ENCODE results near the gene ZNF169. TPM values are rescaled to one million over a fixed set of nuclear protein-coding genes. Genes with fewer than 3 reads are reported as not detected.
"Not testable (repeated sequence)": the region's sequence is repeated elsewhere in the genome, so short reads cannot be mapped to it uniquely, and the experiment has no call there.

The ZNF169 gene
- polyA plus RNA-seq (2012; ENCODE audit: low read depth, missing spikeins), result 3.1 TPM

DNA sequence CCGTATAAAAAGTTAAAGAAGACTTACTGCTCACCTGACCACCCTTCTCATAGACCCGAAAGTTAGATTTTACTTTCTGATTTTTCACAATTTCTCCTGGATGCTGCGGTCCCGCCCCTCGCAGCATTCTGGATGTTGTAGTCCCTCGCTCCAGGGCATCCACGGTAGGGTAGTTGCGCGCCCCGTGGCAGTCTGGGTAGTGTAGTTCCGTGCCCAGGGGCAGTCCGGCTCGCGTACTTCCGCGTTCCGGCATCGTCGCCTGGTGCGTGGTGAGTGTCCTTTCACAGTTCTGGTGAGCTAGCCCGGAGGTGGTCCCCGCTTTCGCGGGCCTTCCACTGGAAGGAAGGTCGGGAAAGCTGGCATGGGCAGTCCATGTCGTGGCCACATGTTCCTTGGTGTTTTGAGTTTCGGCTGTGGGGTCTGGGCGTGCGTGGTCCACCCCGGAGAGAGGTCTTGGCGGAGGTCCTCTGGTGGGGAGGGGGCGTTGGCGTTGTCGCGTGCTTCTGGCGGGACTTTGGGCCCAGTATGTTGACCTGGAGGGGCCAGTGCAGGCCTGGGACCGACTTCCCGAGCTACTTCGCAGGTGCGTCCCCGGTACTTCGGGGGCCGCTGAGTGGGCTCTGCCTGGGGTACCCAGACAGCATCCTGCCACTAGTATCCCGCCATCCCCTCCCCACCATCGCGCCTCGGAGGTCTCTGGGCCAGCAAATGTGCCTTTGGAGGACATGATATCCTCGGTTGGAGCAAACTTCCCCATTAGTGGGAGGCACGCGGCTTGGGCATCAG lies at the start of gene ZNF169:
Gene ZNF169 (plus strand): TSS at position 222 of the 786 bp plus-strand sequence. CDS start 19,515 bp downstream, outside the sequence.
- DNase-seq (ENCODE audit: insufficient read length, low spot score), result peak; percentile 95
- FAIRE-seq, result peak; percentile 100
- TF ChIP-seq POU2F2 (IDR thresholded peaks at IDR 0.05; ENCODE audit: low read depth, low read length) (0 out of 2 replicates have a peak, but pooled peaks have one; percentile 7), PAX5 (IDR thresholded peaks at IDR 0.05; ENCODE audit: insufficient read depth, low read length, severe bottlenecking) (no peak), POLR2A (IDR thresholded peaks at IDR 0.05; ENCODE audit: low read depth, low read length) (peak; percentile 85), POLR2AphosphoS5 (IDR thresholded peaks at IDR 0.05; ENCODE audit: low read depth, low read length) (peak; percentile 79), TAF1 (IDR thresholded peaks at IDR 0.05; ENCODE audit: low read depth, low read length) (peak; percentile 73), SPI1 (IDR thresholded peaks at IDR 0.05; ENCODE audit: low read depth, low read length) (peak; percentile 24; the same call in 1 of the 2 replicates)

DNA sequence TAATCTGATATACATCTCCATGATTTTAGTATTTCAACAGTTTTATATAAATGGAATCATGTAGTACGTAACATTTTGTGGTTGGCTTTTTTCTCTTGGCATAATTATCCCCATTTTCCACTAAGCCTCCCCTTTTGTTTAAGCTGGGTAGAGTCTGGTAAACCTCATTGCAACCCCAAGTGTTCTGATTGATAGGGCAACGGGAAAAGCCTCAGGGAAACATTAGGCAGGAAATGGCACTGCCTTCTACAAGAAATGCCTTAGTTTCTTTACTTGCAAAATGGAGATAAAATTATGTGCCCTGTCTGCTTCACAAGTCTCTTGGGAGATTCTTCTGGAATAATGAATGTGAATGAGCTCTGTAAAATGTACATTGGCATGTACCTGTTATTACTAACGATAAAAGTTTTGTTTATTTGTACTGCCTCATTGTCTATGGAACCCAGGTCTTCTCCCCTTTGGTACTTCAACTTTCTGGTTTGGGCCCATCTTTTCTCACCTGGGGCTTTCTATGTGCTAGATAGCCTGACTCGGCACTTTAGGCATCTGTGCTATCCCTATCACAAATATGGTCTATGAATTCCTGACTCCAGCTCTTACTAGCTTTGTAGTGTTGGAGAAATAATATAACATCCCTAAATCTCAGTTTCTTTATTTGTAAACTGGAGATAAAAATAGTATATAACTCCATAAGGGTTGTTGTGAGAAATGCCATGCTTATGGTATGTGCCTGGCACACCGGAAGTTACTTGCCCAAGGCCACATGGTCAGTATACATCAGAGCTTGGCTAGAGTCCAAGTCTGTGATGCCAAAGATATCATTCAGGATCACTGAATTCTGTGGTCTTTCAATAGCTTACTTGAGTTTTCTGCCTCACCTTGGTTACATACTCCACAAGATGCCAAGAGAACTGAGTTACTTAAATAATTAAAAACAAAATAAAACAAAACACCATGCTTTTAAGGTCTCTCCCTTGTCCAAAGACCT lies 48.2 kb upstream of the ZNF169 start:
- FAIRE-seq (no peak), DNase-seq (ENCODE audit: insufficient read length, low spot score) (no peak)
- TF ChIP-seq TAF1 (IDR thresholded peaks at IDR 0.05; ENCODE audit: low read depth, low read length) (no peak), PAX5 (IDR thresholded peaks at IDR 0.05; ENCODE audit: insufficient read depth, low read length, severe bottlenecking) (no peak), POU2F2 (IDR thresholded peaks at IDR 0.05; ENCODE audit: low read depth, low read length) (no peak), POLR2AphosphoS5 (IDR thresholded peaks at IDR 0.05; ENCODE audit: low read depth, low read length) (no peak), SPI1 (IDR thresholded peaks at IDR 0.05; ENCODE audit: low read depth, low read length) (no peak), POLR2A (IDR thresholded peaks at IDR 0.05; ENCODE audit: low read depth, low read length) (no peak)

DNA sequence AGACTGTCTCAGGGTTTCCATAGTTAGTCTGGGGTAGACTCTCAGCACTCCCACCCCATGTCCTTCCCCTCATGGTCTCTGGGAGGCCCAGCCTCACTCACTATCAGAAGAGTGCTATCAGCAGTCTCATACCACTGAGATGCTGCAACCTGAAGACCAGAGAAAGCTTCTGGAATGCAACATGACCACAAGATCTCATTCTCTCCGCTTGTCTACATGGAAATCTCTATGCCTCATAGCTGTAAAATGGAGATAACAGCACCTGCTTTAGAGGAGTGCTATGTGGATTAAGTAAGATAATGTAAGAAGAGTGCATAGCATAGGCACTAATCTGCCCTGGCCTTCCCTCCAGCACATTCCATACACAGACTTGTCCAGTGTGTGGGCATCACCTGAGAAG lies 47.0 kb upstream of the ZNF169 start:
- FAIRE-seq (no peak), DNase-seq (ENCODE audit: insufficient read length, low spot score) (no peak)
- no peak for TF ChIP-seq POU2F2 (IDR thresholded peaks at IDR 0.05; ENCODE audit: low read depth, low read length)
- TF ChIP-seq TAF1 (IDR thresholded peaks at IDR 0.05; ENCODE audit: low read depth, low read length), result no peak
- TF ChIP-seq PAX5 (IDR thresholded peaks at IDR 0.05; ENCODE audit: insufficient read depth, low read length, severe bottlenecking), result no peak
- TF ChIP-seq POLR2AphosphoS5 (IDR thresholded peaks at IDR 0.05; ENCODE audit: low read depth, low read length), result no peak
- TF ChIP-seq SPI1 (IDR thresholded peaks at IDR 0.05; ENCODE audit: low read depth, low read length), result no peak

DNA sequence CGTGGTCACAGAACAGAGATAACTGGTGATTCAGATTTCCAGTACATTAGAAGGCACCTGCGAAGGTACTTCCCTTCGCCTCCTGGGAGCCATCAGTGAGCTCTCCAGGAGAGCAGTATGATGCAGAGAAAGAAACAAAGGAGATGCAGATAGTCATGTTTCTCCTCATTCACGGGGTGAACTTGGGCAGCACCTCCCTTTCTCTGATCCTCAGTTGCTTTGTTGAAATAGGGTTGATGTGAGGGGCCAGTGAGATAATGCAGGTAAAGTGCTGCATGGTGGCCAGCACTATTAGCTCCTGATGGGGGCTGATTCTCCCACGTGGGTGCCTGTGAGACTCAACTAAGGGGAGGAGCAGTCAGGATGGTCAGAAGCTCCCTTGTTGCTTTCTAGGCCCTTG lies 46.6 kb upstream of the ZNF169 start:
- DNase-seq (ENCODE audit: insufficient read length, low spot score), result no peak
- TF ChIP-seq SPI1 (IDR thresholded peaks at IDR 0.05; ENCODE audit: low read depth, low read length), result no peak
- FAIRE-seq, result no peak

DNA sequence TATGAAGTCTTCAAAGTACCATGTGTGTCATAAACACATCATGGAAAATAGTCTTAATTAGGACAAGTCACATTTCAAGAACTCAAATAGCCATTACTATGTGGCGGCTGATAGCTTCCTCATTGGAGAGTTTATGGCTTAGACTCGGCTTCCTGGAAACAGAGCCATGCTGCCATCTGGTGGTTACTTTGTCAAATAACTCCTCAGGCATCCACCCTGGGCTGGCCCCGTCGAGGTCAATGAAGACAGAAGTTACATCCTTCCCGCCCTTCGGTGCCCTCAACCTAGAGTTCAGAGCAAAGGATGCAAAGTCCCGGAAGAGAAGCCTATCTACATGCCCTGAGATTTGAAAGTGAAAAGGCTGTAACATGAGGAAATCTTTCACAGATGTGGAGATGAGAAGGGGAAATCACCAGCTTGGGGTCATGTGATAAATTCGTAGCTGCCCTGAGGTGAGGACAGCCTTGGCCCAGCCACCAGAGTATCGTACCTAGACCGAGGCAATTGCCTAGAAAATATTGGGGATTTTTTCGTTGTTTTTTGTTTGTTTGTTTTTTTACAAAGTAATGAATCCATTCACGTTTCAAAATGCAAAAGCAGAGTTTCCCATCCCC lies 45.5 kb upstream of the ZNF169 start:
- peak; percentile 81 for FAIRE-seq
- peak; percentile 54; the same call in 1 of the 2 replicates for TF ChIP-seq POU2F2 (IDR thresholded peaks at IDR 0.05; ENCODE audit: low read depth, low read length)
- no peak for TF ChIP-seq POLR2A (IDR thresholded peaks at IDR 0.05; ENCODE audit: low read depth, low read length)
- DNase-seq (ENCODE audit: insufficient read length, low spot score), result peak; percentile 66

DNA sequence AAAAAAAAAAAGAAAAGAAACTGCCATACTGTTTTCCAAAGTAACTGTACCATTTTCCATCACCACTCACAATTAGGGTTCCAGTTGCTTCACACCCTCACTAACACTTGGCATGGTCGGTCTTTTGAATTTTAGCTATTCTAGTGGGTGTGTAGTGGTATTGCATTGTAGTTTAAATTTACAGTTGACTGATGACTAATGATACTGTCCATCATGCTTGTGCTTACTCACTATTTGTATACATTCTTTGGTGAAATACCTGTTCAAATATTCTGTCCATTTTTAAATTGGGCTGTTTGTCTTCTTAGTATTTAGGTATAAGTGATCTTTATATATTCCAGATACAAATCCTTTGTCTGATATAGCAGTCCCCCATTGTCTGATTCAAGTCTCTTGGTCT lies 36.2 kb upstream of the ZNF169 start:
- FAIRE-seq (no peak), DNase-seq (ENCODE audit: insufficient read length, low spot score) (no peak)

DNA sequence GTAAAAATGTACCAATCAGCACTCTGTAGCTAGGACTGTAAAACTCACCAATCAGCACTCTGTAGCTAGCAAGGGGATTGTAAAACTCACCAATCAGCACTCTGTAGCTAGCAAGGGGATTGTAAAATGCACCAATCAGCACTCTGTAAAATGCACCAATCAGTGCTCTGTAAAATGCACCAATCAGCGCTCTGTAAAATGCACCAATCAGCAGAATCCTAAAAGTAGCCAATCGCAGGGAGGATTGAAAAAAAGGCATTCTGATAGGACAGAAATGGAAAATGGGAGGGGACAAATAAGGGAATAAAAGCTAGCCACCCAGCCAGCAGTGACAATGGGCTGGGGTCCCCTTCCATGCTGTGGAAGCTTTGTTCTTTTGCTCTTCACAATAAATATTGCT lies 33.7 kb upstream of the ZNF169 start:
- not testable (repeated sequence) for DNase-seq (ENCODE audit: insufficient read length, low spot score); FAIRE-seq

More for the DNA sequence above, 36.2 kb upstream of the ZNF169 start:
- TF ChIP-seq SPI1 (IDR thresholded peaks at IDR 0.05; ENCODE audit: low read depth, low read length) (no peak), TAF1 (IDR thresholded peaks at IDR 0.05; ENCODE audit: low read depth, low read length) (no peak), PAX5 (IDR thresholded peaks at IDR 0.05; ENCODE audit: insufficient read depth, low read length, severe bottlenecking) (no peak), POU2F2 (IDR thresholded peaks at IDR 0.05; ENCODE audit: low read depth, low read length) (no peak), POLR2AphosphoS5 (IDR thresholded peaks at IDR 0.05; ENCODE audit: low read depth, low read length) (no peak), POLR2A (IDR thresholded peaks at IDR 0.05; ENCODE audit: low read depth, low read length) (no peak)

DNA sequence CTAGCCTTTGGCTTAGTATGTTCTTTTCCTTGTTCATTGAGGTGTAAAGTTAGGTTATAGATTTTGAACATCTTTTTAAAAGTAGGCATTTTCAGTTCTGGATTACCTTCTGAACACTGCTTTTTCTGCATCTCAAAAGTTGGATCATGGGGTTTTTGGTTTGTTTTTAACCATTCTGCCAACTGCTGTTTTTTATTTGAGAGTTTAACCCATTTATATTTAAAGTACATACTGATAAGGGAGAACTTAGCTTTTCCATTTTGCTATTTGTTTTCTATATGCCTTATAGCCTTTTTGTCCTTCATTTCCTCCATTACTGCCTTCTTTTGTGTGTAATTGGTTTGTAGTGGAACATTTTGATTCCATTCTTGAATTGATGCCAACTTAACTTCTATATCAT lies 30.5 kb upstream of the ZNF169 start:
- no peak for TF ChIP-seq PAX5 (IDR thresholded peaks at IDR 0.05; ENCODE audit: insufficient read depth, low read length, severe bottlenecking)
- TF ChIP-seq POLR2AphosphoS5 (IDR thresholded peaks at IDR 0.05; ENCODE audit: low read depth, low read length), result no peak
- TF ChIP-seq POU2F2 (IDR thresholded peaks at IDR 0.05; ENCODE audit: low read depth, low read length), result no peak
- no peak for TF ChIP-seq SPI1 (IDR thresholded peaks at IDR 0.05; ENCODE audit: low read depth, low read length)
- TF ChIP-seq POLR2A (IDR thresholded peaks at IDR 0.05; ENCODE audit: low read depth, low read length), result no peak
- no peak for TF ChIP-seq TAF1 (IDR thresholded peaks at IDR 0.05; ENCODE audit: low read depth, low read length)
- DNase-seq (ENCODE audit: insufficient read length, low spot score) (no peak), FAIRE-seq (no peak)

DNA sequence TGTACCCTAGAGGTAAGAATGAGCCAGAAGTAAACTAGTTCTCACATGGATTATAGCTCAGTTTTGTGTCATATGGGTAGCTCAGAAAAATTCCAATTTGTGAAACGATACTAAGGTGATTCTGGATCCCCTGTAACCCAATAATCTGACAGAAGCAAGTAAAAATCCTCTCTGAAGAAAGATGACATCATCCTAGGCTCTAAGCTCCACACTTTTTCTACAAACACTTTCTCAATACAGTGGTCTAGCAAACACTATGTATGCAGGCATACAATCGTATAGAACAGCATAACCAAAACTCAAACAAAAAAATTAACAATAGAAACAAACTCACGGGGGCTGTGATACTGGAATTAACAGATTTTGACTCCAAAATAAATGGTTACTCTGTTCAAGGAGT lies 26.7 kb upstream of the ZNF169 start:
- DNase-seq (ENCODE audit: insufficient read length, low spot score), result no peak
- TF ChIP-seq POLR2A (IDR thresholded peaks at IDR 0.05; ENCODE audit: low read depth, low read length), result no peak
- TF ChIP-seq PAX5 (IDR thresholded peaks at IDR 0.05; ENCODE audit: insufficient read depth, low read length, severe bottlenecking), result no peak
- TF ChIP-seq POLR2AphosphoS5 (IDR thresholded peaks at IDR 0.05; ENCODE audit: low read depth, low read length), result no peak
- no peak for TF ChIP-seq POU2F2 (IDR thresholded peaks at IDR 0.05; ENCODE audit: low read depth, low read length)
- no peak for TF ChIP-seq TAF1 (IDR thresholded peaks at IDR 0.05; ENCODE audit: low read depth, low read length)
- TF ChIP-seq SPI1 (IDR thresholded peaks at IDR 0.05; ENCODE audit: low read depth, low read length), result no peak
- FAIRE-seq, result no peak

DNA sequence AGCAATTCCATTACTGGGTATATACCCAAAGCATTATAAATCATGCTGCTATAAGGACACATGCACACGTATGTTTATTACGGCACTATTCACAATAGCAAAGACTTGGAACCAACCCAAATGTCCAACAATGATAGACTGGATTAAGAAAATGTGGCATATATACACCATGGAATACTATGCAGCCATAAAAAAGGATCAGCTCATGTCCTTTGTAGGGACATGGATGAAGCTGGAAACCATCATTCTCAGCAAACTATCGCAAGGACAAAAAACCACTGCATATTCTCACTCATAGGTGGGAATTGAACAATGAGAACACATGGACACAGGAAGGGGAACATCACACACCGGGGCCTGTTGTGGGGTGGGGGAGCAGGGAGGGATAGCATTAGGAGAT lies 18.0 kb upstream of the ZNF169 start:
- FAIRE-seq; DNase-seq (ENCODE audit: insufficient read length, low spot score): not testable (repeated sequence)
